SU-DHL-6 (cell line): Measurements from ENCODE around the gene SEL1L2.

ENCODE experiments used
- EZH2phosphoT487 ChIP-seq: fragments of 200-600 bp; sonication (generic), shearing (Covaris generic); conservative IDR thresholded peaks from 2 replicates; pipeline ENCODE4 v1.6.1; 2018; ENCODE audit warnings: mild to moderate bottlenecking, antibody characterized with exemption, low read length, moderate library complexity, mixed read lengths
- TF ChIP-seq, protein P1 (sequence below): fragments of 200-600 bp; sonication (generic); IDR thresholded peaks from one replicate; pipeline ENCODE4 v1.5.1; 2017; ENCODE audit warnings: antibody characterized with exemption, mild to moderate bottlenecking, low read length, moderate library complexity; ENCODE audit not compliant: insufficient read depth, poor library complexity, severe bottlenecking

DNA sequence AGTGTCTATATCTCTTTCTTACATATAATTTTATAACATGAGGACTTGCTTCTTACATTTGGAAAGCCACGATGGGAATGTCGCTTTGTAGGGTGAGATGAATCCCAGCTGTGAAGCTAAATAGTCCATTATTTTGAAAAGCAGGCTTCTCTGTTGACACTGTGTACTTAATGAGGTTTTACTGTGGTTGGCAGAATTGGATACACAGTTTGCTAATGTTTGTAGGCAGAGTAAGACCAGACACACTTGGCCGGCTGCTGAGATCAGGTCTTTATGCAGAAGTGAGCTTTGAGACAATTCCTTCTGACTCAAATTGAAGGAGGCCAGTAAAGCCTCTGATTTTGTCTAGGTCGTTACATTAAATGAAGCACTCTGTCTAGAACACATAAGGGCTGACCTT is 112.6 kb downstream of the SEL1L2 start:
- TF ChIP-seq, protein P1, sequence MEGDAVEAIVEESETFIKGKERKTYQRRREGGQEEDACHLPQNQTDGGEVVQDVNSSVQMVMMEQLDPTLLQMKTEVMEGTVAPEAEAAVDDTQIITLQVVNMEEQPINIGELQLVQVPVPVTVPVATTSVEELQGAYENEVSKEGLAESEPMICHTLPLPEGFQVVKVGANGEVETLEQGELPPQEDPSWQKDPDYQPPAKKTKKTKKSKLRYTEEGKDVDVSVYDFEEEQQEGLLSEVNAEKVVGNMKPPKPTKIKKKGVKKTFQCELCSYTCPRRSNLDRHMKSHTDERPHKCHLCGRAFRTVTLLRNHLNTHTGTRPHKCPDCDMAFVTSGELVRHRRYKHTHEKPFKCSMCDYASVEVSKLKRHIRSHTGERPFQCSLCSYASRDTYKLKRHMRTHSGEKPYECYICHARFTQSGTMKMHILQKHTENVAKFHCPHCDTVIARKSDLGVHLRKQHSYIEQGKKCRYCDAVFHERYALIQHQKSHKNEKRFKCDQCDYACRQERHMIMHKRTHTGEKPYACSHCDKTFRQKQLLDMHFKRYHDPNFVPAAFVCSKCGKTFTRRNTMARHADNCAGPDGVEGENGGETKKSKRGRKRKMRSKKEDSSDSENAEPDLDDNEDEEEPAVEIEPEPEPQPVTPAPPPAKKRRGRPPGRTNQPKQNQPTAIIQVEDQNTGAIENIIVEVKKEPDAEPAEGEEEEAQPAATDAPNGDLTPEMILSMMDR = no peak
- no peak for TF ChIP-seq EZH2phosphoT487
